Muscle layer of duodenum (tissue), 2 donors: ENCODE results near the gene MIPOL1.
"Not testable (repeated sequence)": the region's sequence is repeated elsewhere in the genome, so short reads cannot be mapped to it uniquely, and the experiment has no call there.

Experiments used
- H3K27ac ChIP-seq: one replicate; pipeline ENCODE4 v1.7.0; 2013; ENCODE audit warnings: mild to moderate bottlenecking, low read length
- H3K27me3 ChIP-seq: one replicate; pipeline ENCODE4 v1.7.0; 2013; ENCODE audit warnings: low read depth, mild to moderate bottlenecking, control low read depth, low read length
- H3K36me3 ChIP-seq, 2 donors: one replicate each; pipeline ENCODE4 v1.7.0; 2013; ENCODE audit warnings: low read length in 2 of 2, control low read depth in 1 of 2, mild to moderate bottlenecking in 1 of 2; ENCODE audit not compliant: insufficient read depth in 2 of 2, control insufficient read depth in 1 of 2
- H3K4me1 ChIP-seq, 2 donors: one replicate each; pipeline ENCODE4 v1.7.0; 2013; ENCODE audit warnings: low read length in 2 of 2, mild to moderate bottlenecking in 2 of 2, control low read depth in 1 of 2, moderate library complexity in 1 of 2; ENCODE audit not compliant: insufficient read depth in 2 of 2, control insufficient read depth in 1 of 2
- H3K4me3 ChIP-seq, 2 donors: one replicate each; pipeline ENCODE4 v1.7.0; 2013; ENCODE audit warnings: low read length in 2 of 2, low read depth in 1 of 2, mild to moderate bottlenecking in 1 of 2
- H3K9me3 ChIP-seq, 2 donors: one replicate each; pipeline ENCODE4 v1.7.0; 2013; ENCODE audit warnings: low read length in 2 of 2, control low read depth in 1 of 2, mild to moderate bottlenecking in 1 of 2; ENCODE audit not compliant: control insufficient read depth in 1 of 2
- donor health status: healthy.

Gene MIPOL1

GRCh38 chr14:37437490-37437889 lies 239.8 kb downstream of the MIPOL1 start:
- Histone ChIP-seq H3K4me1 (no peaks in the 10 kb centered on the region), H3K27me3 (no peaks in the 10 kb centered on the region), H3K4me3 (no peak overlapping the region), H3K36me3 (no peaks in the 10 kb centered on the region), H3K27ac (no peak overlapping the region), H3K9me3 (peaks cover 0 to 2% of the 10 kb centered on the region in 2 donors)

- peaks cover 0 to 2% of the 10 kb centered on the region in 2 donors for H3K9me3 ChIP-seq
- H3K36me3 ChIP-seq = no peaks in the 10 kb centered on the region
- H3K4me3 ChIP-seq = no peak overlapping the region
- no peaks in the 10 kb centered on the region for H3K4me1 ChIP-seq
- no peak overlapping the region for H3K27ac ChIP-seq
- H3K27me3 ChIP-seq = no peaks in the 10 kb centered on the region
These were observed 240.7 kb downstream of the MIPOL1 start for GRCh38 chr14:37438444-37438843.

- Histone ChIP-seq H3K9me3 (peaks cover 0 to 2% of the 10 kb centered on the region in 2 donors), H3K27ac (no peak overlapping the region), H3K4me1 (no peaks in the 10 kb centered on the region), H3K36me3 (no peaks in the 10 kb centered on the region), H3K27me3 (no peaks in the 10 kb centered on the region), H3K4me3 (no peak overlapping the region)
These were observed 245.7 kb downstream of the MIPOL1 start for GRCh38 chr14:37443461-37443860.

- no peaks in the 10 kb centered on the region for H3K36me3 ChIP-seq
- H3K9me3 ChIP-seq = no peaks in the 10 kb centered on the region
- H3K4me3 ChIP-seq = no peak overlapping the region
- no peak overlapping the region for H3K27ac ChIP-seq
- H3K4me1 ChIP-seq = no peaks in the 10 kb centered on the region
- no peaks in the 10 kb centered on the region for H3K27me3 ChIP-seq
These were observed 250.2 kb downstream of the MIPOL1 start for GRCh38 chr14:37447883-37448391.

- Histone ChIP-seq H3K4me3 (no peak overlapping the region), H3K9me3 (no peaks in the 10 kb centered on the region), H3K27me3 (no peaks in the 10 kb centered on the region), H3K27ac (no peak overlapping the region), H3K4me1 (no peaks in the 10 kb centered on the region), H3K36me3 (no peaks in the 10 kb centered on the region)
These were observed 254.6 kb downstream of the MIPOL1 start for GRCh38 chr14:37452323-37452722.

GRCh38 chr14:37453985-37454384 lies 256.2 kb downstream of the MIPOL1 start:
- no peaks in the 10 kb centered on the region for H3K36me3 ChIP-seq

GRCh38 chr14:37457334-37457733 lies 259.6 kb downstream of the MIPOL1 start:
- H3K27ac ChIP-seq = no peak overlapping the region
- H3K27me3 ChIP-seq = no peaks in the 10 kb centered on the region
- no peak overlapping the region for H3K4me3 ChIP-seq
- H3K36me3 ChIP-seq = no peaks in the 10 kb centered on the region
- H3K9me3 ChIP-seq = peaks cover 0 to 3% of the 10 kb centered on the region in 2 donors
- no peaks in the 10 kb centered on the region for H3K4me1 ChIP-seq

More at GRCh38 chr14:37453985-37454384, 256.2 kb downstream of the MIPOL1 start:
- no peaks in the 10 kb centered on the region for H3K27me3 ChIP-seq
- H3K4me3 ChIP-seq = no peak overlapping the region
- no peak overlapping the region for H3K27ac ChIP-seq
- no peaks in the 10 kb centered on the region for H3K4me1 ChIP-seq
- no peaks in the 10 kb centered on the region for H3K9me3 ChIP-seq

- H3K4me1 ChIP-seq, H3K36me3 ChIP-seq, H3K9me3 ChIP-seq, H3K27me3 ChIP-seq, H3K4me3 ChIP-seq, H3K27ac ChIP-seq: not testable (repeated sequence)
These were observed 264.7 kb downstream of the MIPOL1 start for GRCh38 chr14:37462426-37462825.

GRCh38 chr14:37464192-37464858 lies 266.6 kb downstream of the MIPOL1 start:
- Histone ChIP-seq H3K27me3 (no peaks in the 10 kb centered on the region), H3K4me1 (no peaks in the 10 kb centered on the region), H3K9me3 (peaks cover 0 to 8% of the 10 kb centered on the region in 2 donors), H3K27ac (no peak overlapping the region), H3K4me3 (no peak overlapping the region), H3K36me3 (no peaks in the 10 kb centered on the region)

GRCh38 chr14:37466003-37466622 lies 268.4 kb downstream of the MIPOL1 start:
- no peaks in the 10 kb centered on the region for H3K4me1 ChIP-seq
- peaks cover 0 to 5% of the 10 kb centered on the region in 2 donors for H3K9me3 ChIP-seq
- H3K27ac ChIP-seq = no peak overlapping the region
- H3K36me3 ChIP-seq = peaks cover 0 to 4% of the 10 kb centered on the region in 2 donors
- no peaks in the 10 kb centered on the region for H3K27me3 ChIP-seq
- no peak overlapping the region for H3K4me3 ChIP-seq

- H3K4me1 ChIP-seq = no peaks in the 10 kb centered on the region
- H3K27ac ChIP-seq = no peak overlapping the region
- H3K4me3 ChIP-seq = no peak overlapping the region
- peaks cover 0 to 4% of the 10 kb centered on the region in 2 donors for H3K36me3 ChIP-seq
- H3K9me3 ChIP-seq = peaks cover 0 to 5% of the 10 kb centered on the region in 2 donors
- H3K27me3 ChIP-seq = no peaks in the 10 kb centered on the region
These were observed 268.9 kb downstream of the MIPOL1 start for GRCh38 chr14:37466623-37467088.
